ENCODE measurements around the gene CTNNBIP1.
"Not testable (repeated sequence)": the region's sequence is repeated elsewhere in the genome, so short reads cannot be mapped to it uniquely, and the experiment has no call there.

Gene CTNNBIP1

GRCh38 chr1:9833632-9834031 lies 76.4 kb downstream of the CTNNBIP1 start:
- DNase-seq (ENCODE audit: low read depth, low spot score), result no peak

DNA sequence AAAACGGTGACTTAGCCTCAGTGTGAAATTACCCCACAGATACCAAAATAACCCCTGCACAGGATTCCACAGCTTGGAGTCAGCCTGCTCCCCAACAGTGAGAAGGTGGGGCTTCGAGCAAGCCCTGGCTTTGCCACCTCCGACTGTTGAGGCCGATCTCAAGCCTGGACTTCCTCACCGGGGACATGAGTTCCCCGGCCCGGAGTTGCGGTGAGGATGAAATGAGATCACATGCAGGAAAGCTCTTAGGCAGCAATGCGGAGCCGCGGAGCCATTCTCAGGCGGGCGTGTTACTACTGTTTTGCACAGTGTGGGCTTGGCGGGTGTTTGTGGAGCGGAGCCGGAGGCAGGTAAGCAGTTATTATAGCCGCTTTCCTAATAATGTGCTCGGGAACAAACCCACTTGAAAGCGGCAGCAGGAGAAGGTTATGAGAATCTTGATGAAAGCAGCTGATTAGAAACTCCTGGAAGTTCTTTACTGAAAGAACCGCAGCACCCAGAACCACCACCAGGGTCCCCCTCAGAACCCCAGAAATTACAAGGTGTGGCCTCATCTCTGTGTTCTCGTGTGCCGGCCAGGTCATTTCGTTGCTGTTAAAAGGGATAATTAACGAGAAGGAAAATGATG lies 82.4 kb downstream of the CTNNBIP1 start:
- DNase-seq (ENCODE audit: low read depth, low spot score), result no peak

GRCh38 chr1:9826616-9827015 lies 83.5 kb downstream of the CTNNBIP1 start:
- no peak for DNase-seq (ENCODE audit: low read depth, low spot score)

GRCh38 chr1:9826087-9826486 lies 84.0 kb downstream of the CTNNBIP1 start:
- DNase-seq (ENCODE audit: low read depth, low spot score), result no peak

- DNase-seq (ENCODE audit: low read depth, low spot score), result no peak
These were observed 84.7 kb downstream of the CTNNBIP1 start for GRCh38 chr1:9825093-9826074.

DNA sequence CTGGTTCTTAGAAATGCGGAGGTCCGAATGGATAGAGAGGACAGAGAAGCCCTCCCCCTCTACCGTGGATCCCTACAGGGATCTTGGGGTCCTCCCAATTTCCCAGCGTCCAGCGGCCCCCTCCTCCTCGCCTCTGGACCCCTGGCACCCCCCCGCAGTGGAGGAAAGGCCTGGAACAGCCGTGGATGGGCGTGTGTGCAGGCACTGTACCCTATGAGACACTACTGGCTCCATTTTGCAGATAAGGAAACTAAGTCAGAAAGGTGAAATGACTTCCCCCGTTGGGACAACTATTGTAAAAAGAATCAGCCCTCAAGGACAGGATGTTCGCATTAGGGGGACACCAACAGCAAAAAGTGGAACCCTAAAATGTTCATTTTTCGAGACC lies 85.4 kb downstream of the CTNNBIP1 start:
- DNase-seq (ENCODE audit: low read depth, low spot score), result no peak

DNA sequence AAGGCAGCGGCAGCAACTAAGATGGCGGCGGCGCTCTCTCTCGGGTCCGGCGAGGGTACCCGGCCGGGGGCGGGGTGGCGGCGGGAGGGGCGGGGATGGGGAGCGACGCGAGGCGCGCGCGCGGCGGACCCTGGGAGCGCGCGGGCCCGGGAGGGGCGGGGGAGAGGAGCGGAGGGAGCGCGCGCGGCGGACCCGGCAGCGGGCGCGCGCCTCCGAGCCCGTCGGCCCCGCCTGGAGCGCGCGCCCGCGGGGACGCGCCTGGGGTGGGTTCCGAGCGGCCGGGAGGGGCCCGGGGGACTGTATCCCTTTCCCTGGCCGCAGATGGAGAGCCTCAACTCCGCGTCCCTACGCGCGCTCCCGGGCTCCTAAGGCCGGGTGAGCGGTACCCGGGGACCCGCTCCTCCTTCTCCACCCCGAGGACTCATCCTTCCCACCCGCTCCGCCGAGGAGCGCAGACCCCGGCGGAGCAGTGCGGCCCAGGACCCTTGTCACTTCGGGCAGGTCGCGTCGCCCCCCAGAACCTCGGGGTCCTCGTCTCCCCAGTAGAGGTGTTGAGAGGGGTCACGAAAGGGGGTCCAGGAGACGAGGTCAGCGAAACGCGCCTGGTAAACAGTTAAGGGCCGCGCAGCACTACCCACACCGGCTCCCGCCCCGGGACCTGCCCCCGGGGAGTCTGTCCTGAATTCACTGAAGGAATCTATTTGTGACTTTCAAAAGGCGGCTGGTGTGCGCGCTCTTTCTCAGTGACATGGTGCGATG lies 85.9 kb downstream of the CTNNBIP1 start, which contains the start of gene CLSTN1:
CLSTN1 (minus strand) TSS at position 23 of the 759 bp plus-strand sequence. CDS start 232 bp downstream, outside the sequence.
- DNase-seq (ENCODE audit: low read depth, low spot score), result peak; percentile 57

DNA sequence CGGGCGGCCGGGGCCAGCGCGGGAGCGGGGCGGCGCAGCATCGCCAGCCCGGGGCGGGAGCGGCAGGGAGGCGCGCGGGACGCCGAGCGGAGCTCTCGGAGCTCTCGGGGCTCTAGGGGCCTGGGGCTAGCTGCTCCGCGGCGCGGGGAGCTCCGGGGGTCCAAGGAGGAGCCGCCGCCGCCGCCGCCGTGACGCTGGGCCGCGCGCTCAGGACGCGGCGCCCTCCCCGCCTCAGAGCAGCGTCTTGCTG lies 86.5 kb downstream of the CTNNBIP1 start:
- no peak for DNase-seq (ENCODE audit: low read depth, low spot score)

DNA sequence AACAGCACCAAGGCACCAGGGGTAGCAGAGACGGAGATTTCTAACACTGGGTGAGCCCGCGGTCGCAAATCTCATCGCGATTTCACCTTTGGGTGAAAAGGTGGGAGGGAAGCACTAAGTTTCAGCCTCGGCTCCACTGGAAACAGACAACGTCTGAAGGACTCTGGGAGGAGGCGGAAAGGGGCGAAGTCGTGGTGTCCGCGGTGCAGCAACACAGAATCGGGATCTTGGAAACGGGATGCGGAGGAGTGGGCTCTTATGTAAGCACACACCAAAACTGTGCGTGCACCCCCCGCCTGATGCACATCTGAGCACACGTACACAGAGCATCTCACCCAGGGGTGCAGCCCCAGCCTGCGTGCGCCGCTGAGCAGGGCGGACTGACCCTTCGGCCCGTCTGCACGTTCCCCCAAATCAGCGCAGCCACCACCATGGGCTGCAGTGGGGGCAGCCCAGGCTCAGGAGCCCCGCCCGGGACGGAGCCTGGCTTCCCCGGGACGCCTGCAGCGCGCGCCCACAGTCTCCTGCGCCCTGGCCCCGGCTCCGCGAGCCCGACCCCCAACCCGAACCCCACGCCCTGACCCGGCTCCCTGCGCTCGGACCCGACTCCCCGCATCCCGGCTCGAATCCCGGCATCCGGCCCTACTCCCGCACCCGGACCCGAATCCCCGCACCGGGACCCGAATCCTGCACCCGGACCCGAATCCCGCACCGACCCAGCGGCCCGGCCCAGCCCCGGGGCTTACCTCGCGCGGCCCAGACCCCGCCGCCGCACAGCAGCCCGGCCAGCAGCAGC lies 87.0 kb downstream of the CTNNBIP1 start:
- DNase-seq (ENCODE audit: low read depth, low spot score), result no peak

GRCh38 chr1:9822490-9822889 lies 87.6 kb downstream of the CTNNBIP1 start:
- no peak for DNase-seq (ENCODE audit: low read depth, low spot score)

- DNase-seq (ENCODE audit: low read depth, low spot score), result no peak
These were observed 88.4 kb downstream of the CTNNBIP1 start for GRCh38 chr1:9821710-9822109.

DNA sequence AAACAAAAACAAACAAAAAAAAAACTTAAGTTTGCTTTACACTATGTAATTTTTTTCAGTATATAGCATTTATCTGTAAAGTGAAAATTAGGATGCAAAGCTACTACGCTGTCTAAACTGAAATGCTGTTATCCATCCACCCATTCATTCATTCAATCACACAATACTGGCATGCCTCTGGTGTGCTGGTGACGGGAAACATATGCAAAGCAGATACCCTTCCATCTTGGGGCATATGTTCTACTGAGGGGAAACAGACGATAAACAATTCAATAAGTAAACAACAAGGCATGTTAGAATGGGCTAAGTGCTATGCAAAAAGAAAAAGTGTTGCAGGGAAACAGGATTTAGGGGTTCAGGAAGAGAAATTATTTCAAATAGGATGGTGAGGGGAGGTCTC lies 89.5 kb downstream of the CTNNBIP1 start:
- no peak for DNase-seq (ENCODE audit: low read depth, low spot score)

DNA sequence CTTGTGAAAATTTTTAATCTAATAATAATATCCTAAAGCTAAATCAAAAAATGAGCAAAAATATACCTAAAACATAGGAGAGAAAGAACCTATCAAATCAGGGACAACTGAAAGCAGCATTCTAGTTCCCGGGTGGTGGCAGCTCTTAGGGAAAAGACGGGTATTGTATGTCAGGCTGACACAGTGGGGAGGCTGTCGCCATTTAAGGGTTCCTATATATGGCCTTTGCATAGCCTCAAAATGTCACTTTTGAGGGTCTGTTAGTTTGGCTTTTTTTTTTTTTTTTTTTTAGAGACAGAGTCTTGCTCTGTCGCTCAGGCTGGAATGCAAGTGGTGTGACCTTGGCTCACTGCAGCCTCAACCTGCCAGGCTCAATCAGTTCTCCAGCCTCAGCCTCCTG lies 92.3 kb downstream of the CTNNBIP1 start:
- no peak for DNase-seq (ENCODE audit: low read depth, low spot score)

GRCh38 chr1:9816199-9816598 lies 93.9 kb downstream of the CTNNBIP1 start:
- no peak for DNase-seq (ENCODE audit: low read depth, low spot score)

DNA sequence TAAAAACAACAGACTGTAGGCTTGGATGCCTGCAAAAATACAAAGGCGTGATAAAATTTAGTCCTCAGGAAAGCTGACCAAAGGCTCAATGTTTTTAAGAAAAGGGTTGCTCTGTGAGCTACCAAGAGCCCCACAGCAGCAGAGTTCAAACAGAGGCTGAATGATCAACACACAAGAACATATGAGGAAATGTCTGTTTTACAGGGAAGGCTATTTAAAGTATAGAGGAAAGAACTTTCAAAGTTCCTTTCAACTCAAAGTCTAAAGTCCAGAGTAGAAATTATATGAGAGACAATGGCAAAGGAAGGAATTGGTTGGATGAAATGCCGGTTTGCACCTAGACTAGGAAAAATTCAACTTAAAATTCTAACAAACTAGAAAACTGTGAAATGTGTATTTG lies 94.9 kb downstream of the CTNNBIP1 start:
- no peak for DNase-seq (ENCODE audit: low read depth, low spot score)

- no peak for DNase-seq (ENCODE audit: low read depth, low spot score)
These were observed 95.5 kb downstream of the CTNNBIP1 start for GRCh38 chr1:9814619-9815018.

DNA sequence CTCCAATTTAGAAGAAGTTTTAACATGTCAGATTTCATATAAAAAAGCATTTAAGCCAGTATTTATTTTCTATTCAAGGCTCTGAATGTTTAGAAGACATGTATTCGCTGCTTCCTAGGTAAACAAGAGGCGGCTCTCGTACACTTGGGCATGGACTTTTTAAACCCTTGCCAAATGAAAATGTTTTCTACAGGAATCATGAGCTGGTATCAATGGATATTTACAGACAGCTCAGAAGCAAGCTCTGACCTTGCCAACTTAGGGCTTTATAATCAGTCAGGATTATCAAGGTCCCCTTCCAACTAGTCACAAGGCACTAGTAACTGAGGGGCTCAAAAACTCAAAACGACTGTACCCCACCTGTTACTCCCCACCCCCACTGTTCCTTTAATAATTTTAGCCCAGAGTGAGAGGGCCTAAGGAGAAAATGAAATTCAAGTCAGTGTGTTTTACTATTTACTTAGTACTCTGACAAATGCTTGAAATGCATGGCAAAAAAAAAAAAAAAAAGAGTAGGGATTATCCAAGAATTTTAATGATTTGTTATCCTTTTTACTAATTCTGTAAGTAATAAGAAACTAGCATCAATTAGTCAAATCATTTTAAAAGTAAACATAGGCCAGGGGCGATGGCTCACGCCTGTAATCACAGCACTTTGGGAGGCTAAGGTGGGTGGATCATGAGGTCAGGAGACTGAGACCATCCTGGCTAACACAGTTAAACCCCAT lies 98.7 kb downstream of the CTNNBIP1 start:
- no peak for DNase-seq (ENCODE audit: low read depth, low spot score)

DNA sequence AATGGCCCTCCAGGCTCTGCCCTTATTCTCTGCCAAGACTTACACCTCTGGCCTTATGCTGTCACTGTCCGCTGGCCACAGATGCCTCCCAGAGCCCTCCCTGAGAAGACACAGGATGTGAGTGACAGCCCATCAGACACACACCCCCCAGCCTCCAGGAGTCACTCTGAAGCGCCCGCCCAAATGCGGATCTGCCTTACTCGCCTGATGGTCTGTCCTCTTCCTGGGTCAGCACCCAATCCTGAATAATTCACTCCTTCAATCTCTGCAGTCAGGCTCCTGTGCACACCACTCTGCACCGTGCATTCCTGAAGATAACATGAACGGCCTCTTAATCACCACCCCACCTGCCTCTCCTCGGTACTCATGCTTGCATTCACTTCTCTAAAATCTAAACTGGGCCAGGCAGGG lies 101.0 kb downstream of the CTNNBIP1 start:
- no peak for DNase-seq (ENCODE audit: low read depth, low spot score)

DNA sequence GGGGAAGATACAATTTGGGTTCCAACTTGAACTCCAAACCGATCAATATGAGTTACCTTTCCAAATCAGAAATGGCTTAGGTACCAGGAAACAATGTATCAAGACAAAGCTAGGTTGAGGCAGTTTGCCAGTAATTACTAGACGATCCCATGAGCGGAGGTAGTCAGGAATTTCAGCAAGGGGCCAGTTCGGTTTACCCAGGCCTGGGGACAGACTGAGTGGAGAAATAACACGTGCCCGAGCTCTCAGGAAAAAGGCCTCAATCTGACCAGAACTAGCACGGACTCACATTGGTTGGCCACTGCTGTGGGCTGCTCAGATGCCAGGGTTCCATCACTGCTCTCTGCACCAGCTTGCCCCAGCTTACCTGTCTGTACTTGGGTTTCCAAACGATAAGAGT lies 101.6 kb downstream of the CTNNBIP1 start:
- DNase-seq (ENCODE audit: low read depth, low spot score), result no peak

DNA sequence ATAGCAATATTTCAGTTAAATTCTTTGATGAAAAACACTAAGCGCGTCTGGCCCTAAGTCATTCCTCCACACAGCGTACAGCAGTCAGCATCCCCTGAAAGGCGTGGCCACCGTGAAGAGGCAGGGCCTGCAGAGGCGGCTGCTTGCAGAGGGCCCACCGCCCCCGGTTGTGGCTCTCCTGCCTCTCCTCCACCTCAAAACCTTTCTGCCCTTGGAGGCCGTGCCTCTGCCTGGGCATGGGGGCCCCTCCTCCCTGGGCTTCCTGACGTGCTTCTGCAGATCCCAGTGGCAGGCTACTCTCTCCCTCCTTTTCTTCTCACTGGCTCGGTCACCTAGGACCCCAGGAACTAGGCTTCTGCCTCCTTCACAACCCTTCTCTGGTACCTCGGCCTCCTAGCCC lies 102.5 kb downstream of the CTNNBIP1 start:
- no peak for DNase-seq (ENCODE audit: low read depth, low spot score)

DNA sequence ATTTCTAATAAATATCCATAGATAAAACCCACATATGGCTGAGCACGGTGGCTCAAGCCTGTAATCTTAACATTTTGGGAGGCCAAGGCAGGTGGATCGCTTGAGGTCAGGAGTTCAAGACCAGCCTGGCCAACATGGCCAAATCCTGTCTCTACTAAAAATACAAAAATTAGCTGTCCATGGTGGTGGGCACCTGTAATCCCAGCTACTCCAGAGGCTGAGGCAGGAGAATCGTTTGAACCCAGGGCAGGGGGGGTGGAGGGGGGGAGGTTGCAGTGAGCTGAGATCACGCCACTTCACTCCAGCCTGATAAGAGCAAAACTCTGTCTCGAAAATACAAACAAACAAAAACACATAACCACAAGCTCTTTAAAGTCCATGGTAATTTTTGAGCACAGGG lies 104.1 kb downstream of the CTNNBIP1 start:
- DNase-seq (ENCODE audit: low read depth, low spot score), result not testable (repeated sequence)
